GM12872 (cell line): ENCODE results near the gene GIPC2.

Source experiments
- CTCF ChIP-seq: IDR thresholded peaks from 3 replicates; pipeline ENCODE4 v1.5.1; 2011; ENCODE audit warnings: low read depth, mild to moderate bottlenecking, low read length, moderate library complexity; ENCODE audit not compliant: insufficient read depth

The GIPC2 gene

DNA sequence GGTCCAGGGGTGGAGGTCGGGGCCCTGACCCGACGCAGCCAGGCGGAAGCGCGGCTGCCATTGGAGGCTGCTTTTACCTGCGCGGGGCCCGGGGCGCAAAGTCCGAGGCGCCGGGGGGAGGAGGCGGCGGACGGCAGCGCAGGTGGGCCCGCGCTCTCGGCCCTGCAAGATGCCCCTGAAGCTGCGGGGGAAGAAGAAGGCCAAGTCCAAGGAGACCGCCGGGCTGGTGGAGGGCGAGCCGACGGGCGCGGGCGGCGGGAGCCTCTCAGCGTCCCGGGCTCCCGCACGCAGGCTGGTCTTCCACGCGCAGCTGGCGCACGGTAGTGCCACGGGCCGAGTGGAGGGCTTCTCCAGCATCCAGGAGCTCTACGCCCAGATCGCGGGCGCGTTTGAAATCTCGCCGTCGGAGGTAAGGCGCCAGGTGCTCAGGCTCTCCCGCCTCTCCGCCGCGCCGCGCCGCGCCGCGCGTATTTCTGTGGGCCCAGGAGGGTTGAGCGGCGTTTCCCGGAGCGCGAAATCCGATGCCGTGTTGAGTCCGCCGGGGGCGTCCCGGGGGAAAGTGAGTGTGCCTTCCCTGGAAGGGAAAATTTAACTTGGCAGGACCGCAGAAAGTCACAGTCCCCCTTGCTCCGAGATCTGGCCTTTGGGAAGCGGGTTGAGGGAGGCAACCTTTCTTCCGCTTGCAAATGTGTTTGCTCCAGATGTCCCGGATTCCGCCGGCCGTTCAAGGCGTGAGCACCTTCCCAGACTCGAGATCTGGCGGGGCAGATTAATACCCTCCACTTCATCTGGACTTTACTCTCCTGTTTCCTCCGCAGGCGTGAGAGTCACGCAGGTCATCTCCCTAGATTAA lies at the start of gene GIPC2:
Gene GIPC2 (plus strand): TSS at position 41 of the 853 bp plus-strand sequence. CDS start 129 bp downstream, at position 170.
- TF ChIP-seq CTCF, result no peak

DNA sequence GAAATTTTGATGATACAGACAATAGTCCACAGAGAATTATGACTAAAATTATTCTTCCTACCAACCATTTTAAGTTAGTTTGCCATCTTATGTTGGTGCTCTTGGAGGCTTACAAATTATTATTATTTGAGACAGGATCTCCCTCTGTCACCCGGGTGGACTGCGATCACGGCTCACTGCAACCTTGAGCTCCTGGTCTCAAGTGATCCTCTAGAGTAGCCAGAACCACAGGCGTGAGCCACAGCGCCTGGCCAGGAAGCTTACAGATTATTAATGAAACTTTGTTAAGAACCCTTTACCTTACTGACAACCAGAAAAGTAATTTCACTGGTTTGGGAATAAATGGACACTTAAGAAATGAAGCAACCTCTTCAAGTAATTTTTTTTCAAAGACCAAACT lies 49.0 kb upstream of the GIPC2 start:
- no peak for TF ChIP-seq CTCF

GRCh38 chr1:78003070-78003746 lies 42.6 kb upstream of the GIPC2 start:
- no peak for TF ChIP-seq CTCF

DNA sequence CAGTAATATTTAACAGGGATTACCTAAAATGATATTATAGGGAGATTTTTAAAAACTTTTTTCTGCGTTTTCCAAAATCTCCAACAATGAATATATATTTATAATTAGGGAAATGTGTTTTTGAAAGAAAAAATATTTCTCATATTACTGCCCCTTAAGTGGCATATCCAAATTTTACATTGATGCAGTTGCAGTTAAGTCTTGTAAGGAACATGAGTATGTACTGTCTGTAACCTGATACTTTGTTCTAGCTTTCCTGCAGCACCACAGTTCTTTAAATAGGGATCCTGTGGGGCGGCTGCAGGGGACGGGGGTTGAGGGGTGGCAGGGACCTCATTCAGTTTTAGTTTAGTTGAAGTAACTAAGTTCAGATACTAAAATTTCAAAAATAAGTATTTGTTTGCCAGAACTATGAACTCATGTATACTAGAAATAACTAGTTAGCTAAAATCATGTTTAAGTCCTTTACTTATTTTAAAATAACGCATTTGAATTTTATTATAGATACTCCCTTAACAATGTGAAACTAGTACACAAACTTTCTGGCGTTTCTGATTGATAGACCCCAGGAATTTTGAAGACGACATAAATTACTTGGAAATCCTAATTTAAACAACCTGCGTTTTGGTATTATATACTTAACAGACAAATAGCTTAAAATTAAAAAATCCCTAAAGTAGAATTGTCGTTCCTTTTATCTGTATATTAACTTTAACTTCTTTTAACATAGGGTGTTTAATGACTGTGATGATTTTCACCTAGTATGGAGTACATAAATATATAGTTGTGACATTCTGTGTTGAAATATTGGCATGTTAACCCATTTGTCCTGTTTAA lies 41.7 kb upstream of the GIPC2 start:
- no peak for TF ChIP-seq CTCF

- no peak for TF ChIP-seq CTCF
Observed at GRCh38 chr1:78004719-78005447, 40.9 kb upstream of the GIPC2 start, which contains the start of gene DNAJB4. Gene DNAJB4, plus strand, starts transcription at chr1:78004939. Its CDS starts 172 bp downstream, at chr1:78005111.

GRCh38 chr1:78005448-78005722 lies 40.4 kb upstream of the GIPC2 start:
- no peak for TF ChIP-seq CTCF
